ENCODE results near the gene FSIP1. TPM values are rescaled to one million over a fixed set of nuclear protein-coding genes. Genes with fewer than 3 reads are reported as not detected.

Gene FSIP1
- total and polyA plus RNA-seq, 9 of the 15 experiments (the other 6 are each of a cell fraction or from before 2014, with no cell fraction given), result 0.07 to 0.51 (median 0.29) TPM

DNA sequence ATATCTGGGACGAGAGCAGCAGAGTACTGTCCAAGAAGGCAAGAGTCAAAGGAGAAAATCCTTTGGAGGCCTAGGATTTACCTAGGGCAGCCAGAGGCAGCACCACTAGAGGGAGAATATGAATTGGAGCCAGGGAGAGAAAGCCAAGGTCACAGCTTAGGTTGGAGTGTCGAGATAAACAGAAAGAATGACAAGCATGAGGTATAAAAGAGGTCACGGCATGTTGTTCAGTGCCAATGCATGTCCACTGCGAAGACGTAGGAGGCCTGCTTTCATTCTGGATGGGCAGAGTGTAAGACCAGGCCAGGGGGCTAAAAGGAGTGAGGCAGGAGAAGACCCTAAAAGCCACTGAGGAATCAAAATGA lies 154.5 kb downstream of the FSIP1 start (continued):
- TF ChIP-seq, protein P1, sequence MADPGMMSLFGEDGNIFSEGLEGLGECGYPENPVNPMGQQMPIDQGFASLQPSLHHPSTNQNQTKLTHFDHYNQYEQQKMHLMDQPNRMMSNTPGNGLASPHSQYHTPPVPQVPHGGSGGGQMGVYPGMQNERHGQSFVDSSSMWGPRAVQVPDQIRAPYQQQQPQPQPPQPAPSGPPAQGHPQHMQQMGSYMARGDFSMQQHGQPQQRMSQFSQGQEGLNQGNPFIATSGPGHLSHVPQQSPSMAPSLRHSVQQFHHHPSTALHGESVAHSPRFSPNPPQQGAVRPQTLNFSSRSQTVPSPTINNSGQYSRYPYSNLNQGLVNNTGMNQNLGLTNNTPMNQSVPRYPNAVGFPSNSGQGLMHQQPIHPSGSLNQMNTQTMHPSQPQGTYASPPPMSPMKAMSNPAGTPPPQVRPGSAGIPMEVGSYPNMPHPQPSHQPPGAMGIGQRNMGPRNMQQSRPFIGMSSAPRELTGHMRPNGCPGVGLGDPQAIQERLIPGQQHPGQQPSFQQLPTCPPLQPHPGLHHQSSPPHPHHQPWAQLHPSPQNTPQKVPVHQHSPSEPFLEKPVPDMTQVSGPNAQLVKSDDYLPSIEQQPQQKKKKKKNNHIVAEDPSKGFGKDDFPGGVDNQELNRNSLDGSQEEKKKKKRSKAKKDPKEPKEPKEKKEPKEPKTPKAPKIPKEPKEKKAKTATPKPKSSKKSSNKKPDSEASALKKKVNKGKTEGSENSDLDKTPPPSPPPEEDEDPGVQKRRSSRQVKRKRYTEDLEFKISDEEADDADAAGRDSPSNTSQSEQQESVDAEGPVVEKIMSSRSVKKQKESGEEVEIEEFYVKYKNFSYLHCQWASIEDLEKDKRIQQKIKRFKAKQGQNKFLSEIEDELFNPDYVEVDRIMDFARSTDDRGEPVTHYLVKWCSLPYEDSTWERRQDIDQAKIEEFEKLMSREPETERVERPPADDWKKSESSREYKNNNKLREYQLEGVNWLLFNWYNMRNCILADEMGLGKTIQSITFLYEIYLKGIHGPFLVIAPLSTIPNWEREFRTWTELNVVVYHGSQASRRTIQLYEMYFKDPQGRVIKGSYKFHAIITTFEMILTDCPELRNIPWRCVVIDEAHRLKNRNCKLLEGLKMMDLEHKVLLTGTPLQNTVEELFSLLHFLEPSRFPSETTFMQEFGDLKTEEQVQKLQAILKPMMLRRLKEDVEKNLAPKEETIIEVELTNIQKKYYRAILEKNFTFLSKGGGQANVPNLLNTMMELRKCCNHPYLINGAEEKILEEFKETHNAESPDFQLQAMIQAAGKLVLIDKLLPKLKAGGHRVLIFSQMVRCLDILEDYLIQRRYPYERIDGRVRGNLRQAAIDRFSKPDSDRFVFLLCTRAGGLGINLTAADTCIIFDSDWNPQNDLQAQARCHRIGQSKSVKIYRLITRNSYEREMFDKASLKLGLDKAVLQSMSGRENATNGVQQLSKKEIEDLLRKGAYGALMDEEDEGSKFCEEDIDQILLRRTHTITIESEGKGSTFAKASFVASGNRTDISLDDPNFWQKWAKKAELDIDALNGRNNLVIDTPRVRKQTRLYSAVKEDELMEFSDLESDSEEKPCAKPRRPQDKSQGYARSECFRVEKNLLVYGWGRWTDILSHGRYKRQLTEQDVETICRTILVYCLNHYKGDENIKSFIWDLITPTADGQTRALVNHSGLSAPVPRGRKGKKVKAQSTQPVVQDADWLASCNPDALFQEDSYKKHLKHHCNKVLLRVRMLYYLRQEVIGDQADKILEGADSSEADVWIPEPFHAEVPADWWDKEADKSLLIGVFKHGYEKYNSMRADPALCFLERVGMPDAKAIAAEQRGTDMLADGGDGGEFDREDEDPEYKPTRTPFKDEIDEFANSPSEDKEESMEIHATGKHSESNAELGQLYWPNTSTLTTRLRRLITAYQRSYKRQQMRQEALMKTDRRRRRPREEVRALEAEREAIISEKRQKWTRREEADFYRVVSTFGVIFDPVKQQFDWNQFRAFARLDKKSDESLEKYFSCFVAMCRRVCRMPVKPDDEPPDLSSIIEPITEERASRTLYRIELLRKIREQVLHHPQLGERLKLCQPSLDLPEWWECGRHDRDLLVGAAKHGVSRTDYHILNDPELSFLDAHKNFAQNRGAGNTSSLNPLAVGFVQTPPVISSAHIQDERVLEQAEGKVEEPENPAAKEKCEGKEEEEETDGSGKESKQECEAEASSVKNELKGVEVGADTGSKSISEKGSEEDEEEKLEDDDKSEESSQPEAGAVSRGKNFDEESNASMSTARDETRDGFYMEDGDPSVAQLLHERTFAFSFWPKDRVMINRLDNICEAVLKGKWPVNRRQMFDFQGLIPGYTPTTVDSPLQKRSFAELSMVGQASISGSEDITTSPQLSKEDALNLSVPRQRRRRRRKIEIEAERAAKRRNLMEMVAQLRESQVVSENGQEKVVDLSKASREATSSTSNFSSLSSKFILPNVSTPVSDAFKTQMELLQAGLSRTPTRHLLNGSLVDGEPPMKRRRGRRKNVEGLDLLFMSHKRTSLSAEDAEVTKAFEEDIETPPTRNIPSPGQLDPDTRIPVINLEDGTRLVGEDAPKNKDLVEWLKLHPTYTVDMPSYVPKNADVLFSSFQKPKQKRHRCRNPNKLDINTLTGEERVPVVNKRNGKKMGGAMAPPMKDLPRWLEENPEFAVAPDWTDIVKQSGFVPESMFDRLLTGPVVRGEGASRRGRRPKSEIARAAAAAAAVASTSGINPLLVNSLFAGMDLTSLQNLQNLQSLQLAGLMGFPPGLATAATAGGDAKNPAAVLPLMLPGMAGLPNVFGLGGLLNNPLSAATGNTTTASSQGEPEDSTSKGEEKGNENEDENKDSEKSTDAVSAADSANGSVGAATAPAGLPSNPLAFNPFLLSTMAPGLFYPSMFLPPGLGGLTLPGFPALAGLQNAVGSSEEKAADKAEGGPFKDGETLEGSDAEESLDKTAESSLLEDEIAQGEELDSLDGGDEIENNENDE (IDR thresholded peaks at IDR 0.05; ENCODE audit: low read depth, low read length), result no peak
- no peak for TF ChIP-seq ILF3 (IDR thresholded peaks at IDR 0.05; ENCODE audit: borderline replicate concordance)
- TF ChIP-seq PTBP1 (IDR thresholded peaks at IDR 0.05; ENCODE audit: low read depth, low read length), result no peak

Measured in K562 (cell line).